IMR-90 (cell line): ENCODE measurements around the gene ANKRD65. TPM values are rescaled to one million over a fixed set of nuclear protein-coding genes. Genes with fewer than 3 reads are reported as not detected.

ENCODE experiments used
- ATAC-seq: fragments of 200-7000 bp; cut with Tn5 transposase; 2 replicates; pipeline ENCODE4 v1.9.1; 2020; ENCODE audit warnings: low read depth, mild to moderate bottlenecking, moderate library complexity
- BruUV-seq: library from RNA; stranded (reverse); fragments of 400-500 nt; replicated peaks from 2 replicates; lab custom pipeline; 2021; lab: Mats Ljungman, UMichigan
- CTCF ChIA-PET: fragments of 300-600 bp; formaldehyde crosslinking; extraction: SDS; loops from one replicate; lab custom pipeline; 2021; ENCODE audit warnings: antibody characterized with exemption; lab: Yijun Ruan, JAX
- POLR2A ChIA-PET: fragments of 300-600 bp; sonication (Branson Sonifier 250); formaldehyde crosslinking; loops from one replicate; lab custom pipeline; 2022; ENCODE audit warnings: antibody characterized with exemption; ENCODE audit not compliant: unreplicated experiment; lab: Charles Lee
- DNase-seq: peaks from one replicate; pipeline ENCODE4 v3.0.0; 2013
- H2AFZ ChIP-seq: replicated peaks from 2 replicates; pipeline ENCODE3; 2013; ENCODE audit warnings: low read length, mild to moderate bottlenecking; ENCODE audit not compliant: poor library complexity
- H2AK5ac ChIP-seq: 2 replicates; pipeline ENCODE4 v1.6.1; 2013; ENCODE audit warnings: low read depth, low read length, inconsistent platforms
- H2AK9ac ChIP-seq: replicated peaks from 2 replicates; pipeline ENCODE3; 2013; ENCODE audit warnings: mild to moderate bottlenecking, low read depth, low read length, moderate library complexity; ENCODE audit not compliant: poor library complexity
- H2BK120ac ChIP-seq: 2 replicates; pipeline ENCODE4 v1.6.1; 2013; ENCODE audit warnings: low read depth, low read length, inconsistent platforms
- H2BK15ac ChIP-seq: 3 replicates; pipeline ENCODE4 v1.6.1; 2013; ENCODE audit warnings: low read depth, low read length, inconsistent platforms
- H2BK20ac ChIP-seq: 2 replicates; pipeline ENCODE4 v1.6.1; 2013; ENCODE audit warnings: low read depth, mild to moderate bottlenecking, inconsistent platforms, low read length, moderate library complexity
- H2BK5ac ChIP-seq: 2 replicates; pipeline ENCODE4 v1.6.1; 2013; ENCODE audit warnings: mild to moderate bottlenecking, low read depth, low read length, inconsistent platforms; ENCODE audit not compliant: poor library complexity, severe bottlenecking
- H3K14ac ChIP-seq: replicated peaks from 2 replicates; pipeline ENCODE4 v1.6.1; 2013; ENCODE audit warnings: low read depth, low read length, inconsistent platforms
- H3K18ac ChIP-seq: 2 replicates; pipeline ENCODE4 v1.6.1; 2013; ENCODE audit warnings: low read depth, low read length, control low read depth
- H3K23ac ChIP-seq: 2 replicates; pipeline ENCODE4 v1.6.1; 2013; ENCODE audit warnings: low read depth, low read length, inconsistent platforms
- H3K27ac ChIP-seq: 2 replicates; pipeline ENCODE4 v1.5.1; 2013; ENCODE audit warnings: mild to moderate bottlenecking, control low read depth, low read length; ENCODE audit not compliant: insufficient read depth
- H3K27me3 ChIP-seq: 2 replicates; pipeline ENCODE4 v1.6.1; 2013; ENCODE audit warnings: low read length; ENCODE audit not compliant: control insufficient read depth, insufficient read depth
- H3K36me3 ChIP-seq: 2 replicates; pipeline ENCODE4 v1.6.1; 2013; ENCODE audit warnings: low read length, mixed read lengths; ENCODE audit not compliant: control insufficient read depth, insufficient read depth
- H3K4ac ChIP-seq: 2 replicates; pipeline ENCODE4 v1.6.1; 2013; ENCODE audit warnings: low read depth, low read length, inconsistent platforms
- H3K4me1 ChIP-seq: 2 replicates; pipeline ENCODE4 v1.6.1; 2013; ENCODE audit warnings: low read length, mixed read lengths; ENCODE audit not compliant: control insufficient read depth, insufficient read depth
- H3K4me2 ChIP-seq: 2 replicates; pipeline ENCODE4 v1.6.1; 2013; ENCODE audit warnings: low read depth, mild to moderate bottlenecking, control low read depth, low read length, moderate library complexity
- H3K4me3 ChIP-seq: 2 replicates; pipeline ENCODE4 v1.5.1; 2013; ENCODE audit warnings: low read depth, mild to moderate bottlenecking, control low read depth, low read length, moderate library complexity; ENCODE audit not compliant: insufficient read depth
- H3K56ac ChIP-seq: 2 replicates; pipeline ENCODE4 v1.6.1; 2013; ENCODE audit warnings: low read length, inconsistent platforms; ENCODE audit not compliant: insufficient read depth; ENCODE audit errors: extremely low read depth
- H3K79me1 ChIP-seq, 2 experiments: 2 replicates each; pipeline ENCODE4 v1.6.1; 2013; ENCODE audit warnings: low read length in 2 of 2, inconsistent platforms in 1 of 2, low read depth in 1 of 2
- H3K9ac ChIP-seq: 2 replicates; pipeline ENCODE4 v1.6.1; 2013; ENCODE audit warnings: low read depth, low read length, control low read depth
- H3K9me1 ChIP-seq: 2 replicates; pipeline ENCODE4 v1.6.1; 2013; ENCODE audit warnings: low read length, inconsistent platforms; ENCODE audit not compliant: insufficient read depth
- H3K9me3 ChIP-seq: 2 replicates; pipeline ENCODE4 v1.6.1; 2013; ENCODE audit warnings: low read length; ENCODE audit not compliant: control insufficient read depth, insufficient read depth
- H4K20me1 ChIP-seq: 2 replicates; pipeline ENCODE4 v1.6.1; 2013; ENCODE audit warnings: low read length, inconsistent platforms; ENCODE audit not compliant: insufficient read depth
- H4K5ac ChIP-seq: 2 replicates; pipeline ENCODE4 v1.6.1; 2013; ENCODE audit warnings: mild to moderate bottlenecking, low read depth, low read length, control low read depth
- H4K8ac ChIP-seq, 2 experiments: 2 replicates each; pipeline ENCODE4 v1.6.1; 2013; ENCODE audit warnings: low read depth in 2 of 2, low read length in 2 of 2, control low read depth in 1 of 2, inconsistent platforms in 1 of 2
- H4K91ac ChIP-seq: 2 replicates; pipeline ENCODE4 v1.6.1; 2013; ENCODE audit warnings: low read depth, low read length, inconsistent platforms; ENCODE audit not compliant: insufficient read depth
- BHLHE40 ChIP-seq: fragments of 150-350 bp; IDR thresholded peaks from 2 replicates; pipeline ENCODE4 v1.6.1; 2016; ENCODE audit warnings: mild to moderate bottlenecking, low read depth, low read length
- CEBPB ChIP-seq: IDR thresholded peaks from 2 replicates; pipeline ENCODE4 v1.6.1; 2012; ENCODE audit warnings: low read depth, low read length, improper control_type of control experiment
- CHD1 ChIP-seq: IDR thresholded peaks from 2 replicates; pipeline ENCODE4 v1.6.1; 2012; ENCODE audit warnings: low read depth, low read length, improper control_type of control experiment
- CTCF ChIP-seq: conservative IDR thresholded peaks from 2 replicates; pipeline ENCODE4 v1.5.1; 2012; ENCODE audit warnings: mild to moderate bottlenecking, low read depth, low read length, improper control_type of control experiment
- ELK1 ChIP-seq: fragments of 150-350 bp; IDR thresholded peaks from 2 replicates; pipeline ENCODE4 v1.6.1; 2016; ENCODE audit warnings: low read depth, mild to moderate bottlenecking, low read length, moderate library complexity, borderline replicate concordance
- MXI1 ChIP-seq: IDR thresholded peaks from 2 replicates; pipeline ENCODE4 v1.6.1; 2012; ENCODE audit warnings: low read depth, mild to moderate bottlenecking, low read length, moderate library complexity, borderline replicate concordance
- NFE2L2 ChIP-seq: fragments of 150-350 bp; IDR thresholded peaks from 2 replicates; pipeline ENCODE4 v1.6.1; 2016; ENCODE audit warnings: low read depth, mild to moderate bottlenecking, low read length
- POLR2A ChIP-seq: IDR thresholded peaks from 2 replicates; pipeline ENCODE4 v1.6.1; 2012; ENCODE audit warnings: mild to moderate bottlenecking, low read depth, low read length
- RAD21 ChIP-seq: IDR thresholded peaks from 2 replicates; pipeline ENCODE4 v1.6.1; 2012; ENCODE audit warnings: low read length, improper control_type of control experiment
- SMC3 ChIP-seq: fragments of 150-350 bp; IDR thresholded peaks from 2 replicates; pipeline ENCODE4 v1.6.1; 2016; ENCODE audit warnings: low read depth, mild to moderate bottlenecking, antibody characterized with exemption, low read length, moderate library complexity
- WGBS, 2 experiments: methylation state at CpG; one replicate each; pipeline versions ENCODE4 v1.1.5 to v1.1.7; 2013; ENCODE audit warnings: missing lambda C conversion rate in 2 of 2; ENCODE audit not compliant: insufficient read length in 1 of 2; ENCODE audit errors: extremely low coverage in 2 of 2; 5-methylcytosine and 5-hydroxymethylcytosine counted together
- dilution Hi-C: fragments of 300-500 bp; cut with HindIII; formaldehyde crosslinking; loops from one replicate; pipeline ENCODE4 v1.14.3; 2018; ENCODE audit warnings: low sequenced_read_pairs; ENCODE audit not compliant: unreplicated experiment
- in situ Hi-C: fragments of 300-500 bp; cut with MboI; formaldehyde crosslinking; loops from 3 replicates; pipeline ENCODE4 v1.14.3; 2019; ENCODE audit warnings: low sequenced_read_pairs, inconsistent platforms, mixed read lengths
- intact Hi-C: fragments of 100-400 bp; cut with micrococcal nuclease; formaldehyde crosslinking; loops from 2 replicates; pipeline ENCODE4 v1.10.0; 2022
- polyA plus RNA-seq, 3 experiments: library from polyadenylated mRNA; depleted of rRNA; stranded (reverse); fragments of >200 nt; gene quantifications; 2 replicates each; pipeline ENCODE4 v1.2.3, GENCODE V29; 2012; ENCODE audit warnings: low replicate concordance in 1 of 3
- total RNA-seq: library from RNA; depleted of rRNA; stranded (reverse); fragments of >200 nt; gene quantifications from 2 replicates; pipeline ENCODE4 v1.2.3, GENCODE V29; 2012
- TF ChIP-seq, protein P1 (sequence below): fragments of 150-350 bp; IDR thresholded peaks from 2 replicates; pipeline ENCODE4 v1.6.1; 2017; ENCODE audit warnings: mild to moderate bottlenecking, antibody characterized with exemption, low read length, low read depth

ANKRD65 gene
- total and polyA plus RNA-seq, 2 of the 4 experiments (the other 2 are of a cell fraction) = 0.09 TPM; not detected in 1

DNA sequence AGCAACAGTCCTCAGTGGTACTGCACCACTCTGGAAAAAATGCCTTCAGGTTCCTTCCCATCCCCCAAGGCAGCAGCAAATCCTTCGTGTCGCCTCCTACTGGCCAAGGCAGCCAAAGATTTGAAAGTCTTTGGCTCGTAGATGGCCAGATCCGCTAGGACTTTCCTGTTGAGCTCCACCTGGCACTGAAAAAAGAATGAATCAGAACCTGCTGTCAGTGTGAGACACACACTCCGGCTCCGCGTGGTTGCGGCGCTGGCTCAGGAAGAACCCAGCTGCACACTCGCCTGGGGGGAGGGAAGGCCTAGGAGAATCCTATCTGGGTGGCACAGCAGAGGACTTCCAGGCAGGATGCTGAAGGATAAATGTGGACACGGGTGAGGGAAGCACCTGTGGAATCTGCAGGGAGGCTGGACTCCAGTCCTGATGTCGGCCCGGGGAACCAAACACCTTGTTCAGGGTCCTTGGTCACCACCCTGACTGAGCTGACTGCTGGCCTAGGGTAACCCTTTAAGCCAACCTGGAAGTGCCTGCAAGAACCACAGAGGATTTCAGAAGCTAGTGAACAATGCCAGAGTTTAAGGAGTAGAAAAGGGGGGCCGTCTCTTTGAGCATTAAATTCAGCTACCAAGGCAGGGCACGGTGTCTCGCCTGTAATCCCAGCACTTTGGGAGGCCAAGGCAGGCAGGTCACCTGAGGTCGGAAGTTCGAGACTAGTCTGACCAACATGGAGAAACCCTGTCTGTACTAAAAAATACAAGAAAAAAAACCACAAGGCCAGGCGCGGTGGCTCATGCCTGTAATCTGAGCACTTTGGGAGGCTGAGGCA is 18.8 kb downstream of the ANKRD65 start:
- Histone ChIP-seq H3K9ac (no peak overlapping the region), H3K4me2 (no peak overlapping the region), H3K18ac (no peak overlapping the region), H3K4me3 (no peak overlapping the region), H4K91ac (no peak overlapping the region), H2BK20ac (no peak overlapping the region), H2BK120ac (no peak overlapping the region), H3K27ac (no peak overlapping the region), H3K9me1 (peaks cover 11% of the 10 kb centered on the region), H3K14ac (no peak overlapping the region), H4K5ac (no peak overlapping the region), H4K20me1 (peaks cover 28% of the 10 kb centered on the region; the same call in 1 of the 2 replicates), H2BK5ac (no peak overlapping the region), H3K27me3 (no peaks in the 10 kb centered on the region), H3K4ac (no peak overlapping the region), H3K56ac (no peak overlapping the region), H2AK9ac (no peak overlapping the region), H3K4me1 (peaks cover 17% of the 10 kb centered on the region), H2AK5ac (no peak overlapping the region), H3K79me1 (peaks cover 22 to 73% of the 10 kb centered on the region in 2 experiments), H2BK15ac (no peak overlapping the region), H3K36me3 (peaks cover 51% of the 10 kb centered on the region), H3K9me3 (no peaks in the 10 kb centered on the region), H2AFZ (no peak overlapping the region), H4K8ac (peak overlapping the region in 1 of 2 experiments; percentile 2; a peak in 1 of 4 replicates), H3K23ac (no peak overlapping the region)
- 75% methylated on average over 5 of the region's 20 CpGs; no CpG with 5 or more reads in 1 of the 2 experiments for WGBS, 2 experiments
- ChIA-PET POLR2A (no interaction called here), CTCF (no interaction called here)
- intact Hi-C loops = no loop called here
- in situ Hi-C loops = no loop called here
- ATAC-seq = no peak
- no TSS peak for BruUV-seq
- dilution Hi-C loops = no loop called here
- peak; percentile 60 for DNase-seq
- TF ChIP-seq, protein P1, sequence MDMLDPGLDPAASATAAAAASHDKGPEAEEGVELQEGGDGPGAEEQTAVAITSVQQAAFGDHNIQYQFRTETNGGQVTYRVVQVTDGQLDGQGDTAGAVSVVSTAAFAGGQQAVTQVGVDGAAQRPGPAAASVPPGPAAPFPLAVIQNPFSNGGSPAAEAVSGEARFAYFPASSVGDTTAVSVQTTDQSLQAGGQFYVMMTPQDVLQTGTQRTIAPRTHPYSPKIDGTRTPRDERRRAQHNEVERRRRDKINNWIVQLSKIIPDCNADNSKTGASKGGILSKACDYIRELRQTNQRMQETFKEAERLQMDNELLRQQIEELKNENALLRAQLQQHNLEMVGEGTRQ = no peak
- TF ChIP-seq MXI1 (no peak), CTCF (peak; percentile 68), ELK1 (no peak), RAD21 (peak; percentile 23), BHLHE40 (no peak), NFE2L2 (no peak), CHD1 (no peak), CEBPB (no peak), POLR2A (no peak), SMC3 (peak; percentile 43)
